Uterus (tissue), 2 donors: ENCODE results near the gene GNB1.

Experiments used
- POLR2A ChIP-seq, 2 donors: fragments of 450-650 bp; IDR thresholded peaks; one replicate each; pipeline ENCODE4 v1.6.1; 2016; ENCODE audit warnings: antibody characterized with exemption in 2 of 2, mild to moderate bottlenecking in 1 of 2, moderate library complexity in 1 of 2
- TF ChIP-seq, protein P1 (sequence below), 4 experiments: fragments of 200-600 bp in 2 of 4; fragments of 450-650 bp in 2 of 4; sonication (generic) in 2 of 4; IDR thresholded peaks; one replicate each; pipeline ENCODE4 v1.5.1; 2016 to 2019; ENCODE audit warnings: antibody characterized with exemption in 4 of 4, mild to moderate bottlenecking in 2 of 4, moderate library complexity in 1 of 4

DNA sequence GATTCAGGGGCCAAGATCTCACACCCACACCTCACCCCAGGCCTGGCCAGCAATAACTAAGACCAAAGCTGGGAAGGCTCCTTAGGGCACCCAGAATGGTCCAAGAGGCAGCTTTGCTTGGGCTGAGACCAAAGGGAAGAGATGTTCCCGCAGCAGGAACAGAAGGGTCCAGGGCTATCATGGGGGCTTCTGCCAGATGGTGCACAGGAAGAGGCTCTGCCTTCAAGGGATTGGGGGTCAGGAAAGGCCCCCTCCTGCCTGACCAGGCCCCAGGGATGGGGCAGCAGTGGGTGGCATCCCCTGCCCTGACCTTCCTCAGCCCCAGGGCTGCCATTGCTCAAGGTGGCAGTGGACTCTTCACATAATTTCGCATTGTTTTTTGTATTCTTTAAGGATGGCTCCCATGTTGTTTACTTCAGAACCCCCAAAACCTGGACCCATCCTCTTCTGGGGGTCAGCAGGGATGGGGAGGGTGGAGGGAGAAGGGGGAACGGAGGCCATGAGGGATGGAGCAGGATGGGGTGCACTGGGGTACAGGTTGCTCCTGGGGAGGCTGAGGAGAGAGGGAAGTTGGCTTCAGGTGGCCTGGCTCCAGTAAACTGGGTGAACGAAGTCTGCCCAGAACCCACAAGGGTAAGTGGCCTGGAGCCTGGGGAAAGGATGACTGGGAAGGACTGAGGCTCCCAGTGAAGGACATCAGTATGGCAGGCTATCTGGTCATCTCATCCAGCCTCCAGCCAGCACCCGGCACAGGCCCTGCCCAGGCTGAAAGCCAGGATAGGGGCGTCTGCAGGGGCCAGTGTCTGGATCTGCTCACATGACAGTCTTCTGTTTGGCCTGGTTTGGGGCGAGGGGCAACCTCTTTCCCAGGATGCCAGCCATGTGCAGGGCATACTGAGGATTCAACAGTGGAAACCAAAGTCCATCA lies 110.0 kb downstream of the GNB1 start:
- TF ChIP-seq, protein P1, sequence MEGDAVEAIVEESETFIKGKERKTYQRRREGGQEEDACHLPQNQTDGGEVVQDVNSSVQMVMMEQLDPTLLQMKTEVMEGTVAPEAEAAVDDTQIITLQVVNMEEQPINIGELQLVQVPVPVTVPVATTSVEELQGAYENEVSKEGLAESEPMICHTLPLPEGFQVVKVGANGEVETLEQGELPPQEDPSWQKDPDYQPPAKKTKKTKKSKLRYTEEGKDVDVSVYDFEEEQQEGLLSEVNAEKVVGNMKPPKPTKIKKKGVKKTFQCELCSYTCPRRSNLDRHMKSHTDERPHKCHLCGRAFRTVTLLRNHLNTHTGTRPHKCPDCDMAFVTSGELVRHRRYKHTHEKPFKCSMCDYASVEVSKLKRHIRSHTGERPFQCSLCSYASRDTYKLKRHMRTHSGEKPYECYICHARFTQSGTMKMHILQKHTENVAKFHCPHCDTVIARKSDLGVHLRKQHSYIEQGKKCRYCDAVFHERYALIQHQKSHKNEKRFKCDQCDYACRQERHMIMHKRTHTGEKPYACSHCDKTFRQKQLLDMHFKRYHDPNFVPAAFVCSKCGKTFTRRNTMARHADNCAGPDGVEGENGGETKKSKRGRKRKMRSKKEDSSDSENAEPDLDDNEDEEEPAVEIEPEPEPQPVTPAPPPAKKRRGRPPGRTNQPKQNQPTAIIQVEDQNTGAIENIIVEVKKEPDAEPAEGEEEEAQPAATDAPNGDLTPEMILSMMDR (IDR thresholded peaks at IDR 0.05), result no peak
- TF ChIP-seq POLR2A (IDR thresholded peaks at IDR 0.05), result no peak
